Stimulated activated CD8-positive, alpha-beta memory T cell treated with anti-CD3 and anti-CD28 coated beads, Interleukin-7, amount 100 ng/mL, for 24 hours (primary cell): Measurements from ENCODE around the gene TMEM253.

Experiments used
- DNase-seq: peaks from one replicate; pipeline ENCODE4 v3.0.0-alpha.2; 2020; ENCODE audit warnings: low read depth

The TMEM253 gene

DNA sequence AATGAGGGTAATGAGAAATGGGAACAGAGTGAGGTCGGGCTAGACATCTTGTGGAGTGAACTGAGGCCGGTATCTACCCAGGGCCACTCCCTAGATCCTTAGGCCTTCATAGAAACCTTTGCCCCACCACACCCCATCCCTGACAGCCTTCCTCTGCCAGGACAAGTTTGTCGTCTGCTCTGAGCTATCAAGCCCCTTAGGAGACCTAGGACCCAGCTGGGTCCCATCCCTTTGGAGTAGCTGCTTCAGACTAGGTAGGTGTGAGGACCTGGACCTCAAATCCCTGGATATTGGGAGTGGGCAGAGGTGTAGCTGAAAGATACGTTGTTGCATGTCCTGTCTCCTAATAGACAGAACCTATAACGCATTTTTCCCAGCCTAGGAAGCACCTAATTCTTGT is at the start of gene TMEM253:
Gene TMEM253, plus strand, starts transcription at position 136 of the 400 bp plus-strand sequence. CDS start 278 bp downstream, outside the sequence.
- no peak for DNase-seq

- DNase-seq: no peak
Measured at GRCh38 chr14:21053184-21054122, 47.4 kb upstream of the TMEM253 start.

DNA sequence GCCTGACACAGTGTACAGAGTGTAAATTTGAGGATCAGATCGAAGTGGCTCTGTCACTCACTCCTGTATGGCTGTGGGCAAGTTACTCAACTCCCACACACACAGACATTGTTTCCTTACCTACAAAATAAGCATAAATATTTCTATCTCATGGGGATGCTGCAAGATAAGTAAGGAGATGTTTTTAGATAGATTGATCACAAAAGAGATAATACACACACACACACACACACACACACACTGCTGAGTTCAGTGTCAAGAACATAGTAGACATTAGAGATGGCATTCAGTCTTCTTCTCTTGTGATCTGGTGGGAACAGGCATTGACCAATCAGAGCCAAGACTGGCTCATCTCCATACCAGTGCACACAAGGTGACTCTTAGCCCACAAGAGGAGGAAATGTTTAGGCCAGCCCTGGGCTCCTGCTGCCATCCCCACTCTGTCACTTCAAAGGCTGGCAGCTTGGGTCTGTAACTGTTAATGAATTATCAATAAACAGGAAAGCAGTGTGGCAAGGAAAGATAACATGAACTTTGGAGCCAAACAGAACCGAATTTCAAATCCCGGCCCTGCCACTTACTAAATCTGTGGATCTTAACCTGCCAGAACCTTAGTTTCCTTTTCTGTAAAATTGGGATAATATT is 46.6 kb upstream of the TMEM253 start:
- DNase-seq: no peak

- DNase-seq: no peak
Measured at GRCh38 chr14:21054768-21055145, 46.1 kb upstream of the TMEM253 start.

DNA sequence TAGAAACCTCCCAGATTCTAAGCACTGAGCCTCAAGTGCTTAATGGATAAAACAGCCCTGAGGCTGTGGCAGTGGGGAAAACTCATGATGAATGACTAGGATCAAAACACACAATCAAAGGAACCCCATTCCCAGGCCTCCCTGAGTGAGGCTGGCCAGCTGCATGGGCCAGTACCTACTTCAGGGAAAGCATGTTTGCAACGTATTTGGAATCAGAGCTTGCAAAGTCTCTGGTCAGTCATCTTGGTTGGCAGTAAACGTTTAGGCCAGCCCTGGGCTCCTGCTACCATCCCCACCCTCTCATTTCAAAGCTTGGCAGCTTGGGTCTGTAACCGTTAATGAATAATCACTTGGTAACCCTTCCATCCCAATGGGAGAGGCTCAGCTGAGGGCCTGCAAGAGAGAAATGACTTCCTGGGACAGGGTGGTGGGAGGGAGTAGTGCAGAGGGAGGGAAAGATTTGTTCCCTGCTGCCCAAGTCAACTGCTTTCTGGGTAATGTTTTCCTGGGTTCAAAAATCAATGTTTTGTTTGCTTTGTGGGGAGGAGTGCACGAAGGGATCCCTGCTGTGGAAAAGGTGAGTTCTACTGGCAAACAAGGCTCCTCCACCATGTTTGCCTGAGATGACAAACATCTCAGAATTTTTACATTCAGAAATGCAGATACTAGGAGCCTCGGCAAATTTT is 45.3 kb upstream of the TMEM253 start:
- DNase-seq: no peak

- DNase-seq: no peak
Measured at GRCh38 chr14:21056520-21057163, 44.2 kb upstream of the TMEM253 start.

DNA sequence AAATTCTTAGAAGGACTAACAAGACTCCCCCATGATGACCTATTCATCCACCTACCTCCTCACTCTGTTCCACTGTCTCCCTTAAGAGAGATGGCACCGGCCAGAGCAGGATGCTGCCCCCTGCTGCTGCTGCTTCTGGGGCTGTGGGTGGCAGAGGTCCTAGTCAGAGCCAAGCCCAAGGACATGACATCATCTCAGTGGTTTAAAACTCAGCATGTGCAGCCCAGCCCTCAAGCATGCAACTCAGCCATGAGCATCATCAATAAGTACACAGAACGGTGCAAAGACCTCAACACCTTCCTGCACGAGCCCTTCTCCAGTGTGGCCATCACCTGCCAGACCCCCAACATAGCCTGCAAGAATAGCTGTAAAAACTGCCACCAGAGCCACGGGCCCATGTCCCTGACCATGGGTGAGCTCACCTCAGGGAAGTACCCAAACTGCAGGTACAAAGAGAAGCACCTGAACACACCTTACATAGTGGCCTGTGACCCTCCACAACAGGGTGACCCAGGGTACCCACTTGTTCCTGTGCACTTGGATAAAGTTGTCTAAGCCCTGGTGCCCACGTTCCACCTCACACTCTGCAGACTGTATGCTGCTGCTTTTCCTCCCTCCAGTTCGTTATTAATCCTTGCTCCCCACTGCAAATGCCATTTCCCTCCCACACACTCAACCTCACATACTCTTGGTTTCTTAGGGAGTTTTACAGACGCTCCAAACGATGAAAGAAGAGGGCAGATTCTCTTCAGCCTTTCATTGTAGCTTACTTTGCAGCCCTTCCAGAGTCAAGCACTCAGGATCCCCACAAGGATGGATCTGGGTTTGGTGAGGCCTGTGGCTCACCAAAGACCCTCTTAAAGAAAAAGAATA is 42.8 kb upstream of the TMEM253 start, which contains the start of gene RNASE8:
Gene RNASE8, plus strand, starts transcription at position 20 of the 873 bp plus-strand sequence. Its CDS starts 71 bp downstream, at position 91.
- no peak for DNase-seq

GRCh38 chr14:21058903-21059302 is 42.0 kb upstream of the TMEM253 start:
- DNase-seq: no peak

GRCh38 chr14:21059842-21060613 is 40.8 kb upstream of the TMEM253 start:
- DNase-seq: no peak

GRCh38 chr14:21060614-21061346 is 40.1 kb upstream of the TMEM253 start:
- no peak for DNase-seq

DNA sequence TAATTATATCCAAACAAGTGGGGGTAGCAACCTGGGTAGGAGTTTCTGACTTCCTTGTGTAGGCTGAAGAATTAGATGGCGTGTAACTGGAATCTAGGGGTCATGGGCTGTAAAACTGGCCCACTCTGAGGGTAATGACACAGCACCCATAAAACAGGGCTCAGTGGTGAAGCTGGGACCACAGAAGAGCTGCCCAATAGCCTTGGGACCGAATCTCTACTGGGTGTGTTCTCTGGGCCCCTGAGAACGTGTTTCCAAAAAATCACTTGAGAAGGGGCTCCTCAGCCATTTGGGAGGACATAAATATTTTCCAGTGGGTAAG is 39.6 kb upstream of the TMEM253 start:
- no peak for DNase-seq

GRCh38 chr14:21063479-21063878 is 37.4 kb upstream of the TMEM253 start:
- DNase-seq: no peak

DNA sequence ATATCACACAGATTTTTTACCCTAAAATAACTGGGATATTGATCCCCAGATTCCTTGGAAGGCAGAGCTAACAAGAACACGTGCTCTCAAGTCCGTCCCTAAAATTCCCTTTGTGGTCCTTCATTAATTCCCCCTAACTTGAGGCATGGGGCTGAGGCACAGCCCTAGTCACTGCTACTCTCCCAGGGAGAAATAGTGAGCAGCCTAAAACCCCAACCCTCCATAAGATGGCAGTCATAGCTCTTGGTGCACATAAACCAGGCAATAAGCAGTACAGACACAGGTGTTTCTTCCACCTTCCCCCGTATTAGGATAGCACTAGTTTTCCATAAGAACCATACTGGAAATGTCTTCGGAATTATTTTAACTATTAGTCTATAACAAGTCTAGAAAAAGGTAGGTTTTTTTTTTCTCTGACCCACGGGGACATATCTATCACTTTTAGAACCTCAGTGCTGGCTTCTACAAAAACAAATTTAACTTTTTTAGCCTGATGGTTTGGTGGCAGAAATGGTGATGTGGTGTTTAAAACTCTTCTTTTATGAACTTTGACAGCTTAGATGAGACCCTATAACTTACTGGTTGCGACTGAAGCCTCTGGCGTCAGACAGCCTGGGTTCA is 33.9 kb upstream of the TMEM253 start:
- DNase-seq: no peak

- no peak for DNase-seq
Measured at GRCh38 chr14:21068521-21069387, 32.1 kb upstream of the TMEM253 start.

- DNase-seq: no peak
Measured at GRCh38 chr14:21069388-21070082, 31.3 kb upstream of the TMEM253 start.

GRCh38 chr14:21070083-21070609 is 30.7 kb upstream of the TMEM253 start, which contains the start of gene ARHGEF40:
ARHGEF40 (plus strand) TSS chr14:21070304; CDS start chr14:21070397, 93 bp downstream.
- no peak for DNase-seq

- DNase-seq: no peak
Measured at GRCh38 chr14:21070610-21071224, 30.1 kb upstream of the TMEM253 start.
